KMS-11 (cell line): ENCODE data around the gene CUTA.

Experiments
- H2AFZ ChIP-seq: fragments of 200-600 bp; sonication (generic); 2 replicates; pipeline ENCODE4 v1.6.1; 2016; ENCODE audit warnings: antibody characterized with exemption, mixed run types, low read depth
- H3K27ac ChIP-seq: fragments of 200-600 bp; sonication (generic); 2 replicates; pipeline ENCODE4 v1.6.1; 2016; ENCODE audit warnings: mild to moderate bottlenecking, mixed run types
- H3K27me3 ChIP-seq: fragments of 200-600 bp; sonication (generic); 2 replicates; pipeline ENCODE4 v1.6.1; 2017; ENCODE audit warnings: mild to moderate bottlenecking, low read depth, mixed run types, moderate library complexity; ENCODE audit not compliant: insufficient read depth
- H3K36me3 ChIP-seq: fragments of 200-600 bp; sonication (generic); 2 replicates; pipeline ENCODE4 v1.6.1; 2017; ENCODE audit warnings: mild to moderate bottlenecking, mixed run types; ENCODE audit not compliant: insufficient read depth
- H3K4me1 ChIP-seq: fragments of 200-600 bp; sonication (generic); 2 replicates; pipeline ENCODE4 v1.6.1; 2016; ENCODE audit warnings: mild to moderate bottlenecking, low read depth, mixed run types; ENCODE audit not compliant: poor library complexity, severe bottlenecking
- H3K4me2 ChIP-seq: fragments of 200-600 bp; sonication (generic); 2 replicates; pipeline ENCODE4 v1.7.0; 2016; ENCODE audit warnings: mild to moderate bottlenecking, mixed run types
- H3K4me3 ChIP-seq: fragments of 200-600 bp; sonication (generic); IDR thresholded peaks from 2 replicates; pipeline ENCODE4 v1.6.1; 2017; ENCODE audit warnings: low read depth, low read length, mixed read lengths; ENCODE audit not compliant: insufficient read depth
- H3K79me2 ChIP-seq: fragments of 200-600 bp; sonication (generic); 2 replicates; pipeline ENCODE4 v1.6.1; 2016; ENCODE audit warnings: low read depth, mixed run types; ENCODE audit not compliant: insufficient read depth
- H3K9ac ChIP-seq: fragments of 200-600 bp; sonication (generic); 2 replicates; pipeline ENCODE4 v1.6.1; 2016; ENCODE audit warnings: mild to moderate bottlenecking, mixed run types
- H4K20me1 ChIP-seq: fragments of 200-600 bp; sonication (generic); 2 replicates; pipeline ENCODE4 v1.6.1; 2016; ENCODE audit warnings: mild to moderate bottlenecking, mixed run types; ENCODE audit not compliant: insufficient read depth
- CTCF ChIP-seq: fragments of 200-600 bp; sonication (generic); conservative IDR thresholded peaks from 2 replicates; pipeline ENCODE4 v1.6.1; 2017; ENCODE audit warnings: low read depth, mild to moderate bottlenecking, antibody characterized with exemption, low read length, moderate library complexity, mixed read lengths

The CUTA gene

GRCh38 chr6:33412140-33413009, 5.5 kb downstream of the CUTA start:
- Histone ChIP-seq H3K27ac (no peak overlapping the region), H4K20me1 (no peaks in the 10 kb centered on the region), H3K4me3 (no peak overlapping the region), H3K4me2 (peak overlapping the region; percentile 81; the same call in 1 of the 2 replicates), H2AFZ (no peak overlapping the region), H3K9ac (no peak overlapping the region), H3K36me3 (no peaks in the 10 kb centered on the region), H3K79me2 (peaks cover 17% of the 10 kb centered on the region), H3K27me3 (no peaks in the 10 kb centered on the region), H3K4me1 (peaks cover 25% of the 10 kb centered on the region)
- TF ChIP-seq CTCF: no peak

GRCh38 chr6:33411632-33412005, 6.3 kb downstream of the CUTA start:
- TF ChIP-seq CTCF: no peak
- Histone ChIP-seq H3K27ac (no peak overlapping the region), H3K36me3 (no peaks in the 10 kb centered on the region), H3K4me2 (peak overlapping the region; percentile 81), H3K4me1 (peaks cover 22% of the 10 kb centered on the region), H3K4me3 (no peak overlapping the region), H3K9ac (peak overlapping the region; percentile 57; the same call in 1 of the 2 replicates), H3K27me3 (no peaks in the 10 kb centered on the region), H2AFZ (no peak overlapping the region), H3K79me2 (peaks cover 10% of the 10 kb centered on the region), H4K20me1 (no peaks in the 10 kb centered on the region)

- Histone ChIP-seq H3K4me1 (peaks cover 15% of the 10 kb centered on the region), H3K36me3 (0 out of 2 replicates have a peak, but pooled peaks cover under 1% of the 10 kb centered on the region), H4K20me1 (no peaks in the 10 kb centered on the region), H2AFZ (peak within 1 kb of the TSS; percentile 39; the same call in 1 of the 2 replicates), H3K79me2 (peaks cover 3% of the 10 kb centered on the region; the same call in 1 of the 2 replicates), H3K27me3 (no peaks in the 10 kb centered on the region), H3K9ac (peak within 1 kb of the TSS; percentile 57), H3K4me3 (no peak within 1 kb of the TSS), H3K4me2 (peak within 1 kb of the TSS; percentile 81), H3K27ac (peak within 1 kb of the TSS; percentile 47)
- no peak for TF ChIP-seq CTCF
These were observed 6.9 kb downstream of the CUTA start, which contains the start of gene PHF1 for GRCh38 chr6:33410711-33411631. PHF1 (plus strand) TSS chr6:33411014; CDS start chr6:33412264, 1,250 bp downstream.

- Histone ChIP-seq H3K79me2 (no peaks in the 10 kb centered on the region; the same call in 1 of the 2 replicates), H3K27me3 (no peaks in the 10 kb centered on the region), H3K4me1 (peaks cover 12% of the 10 kb centered on the region), H4K20me1 (no peaks in the 10 kb centered on the region), H2AFZ (peak overlapping the region; percentile 39; the same call in 1 of the 2 replicates), H3K27ac (peak overlapping the region; percentile 47), H3K9ac (peak overlapping the region; percentile 39), H3K4me2 (peak overlapping the region; percentile 67), H3K4me3 (no peak overlapping the region), H3K36me3 (0 out of 2 replicates have a peak, but pooled peaks cover 3% of the 10 kb centered on the region)
- TF ChIP-seq CTCF: no peak
These were observed 7.7 kb downstream of the CUTA start for GRCh38 chr6:33410050-33410710.
